Kidney (tissue), 14 donors: ENCODE measurements around the gene KCNT1. TPM values are rescaled to one million over a fixed set of nuclear protein-coding genes. Genes with fewer than 3 reads are reported as not detected.

Experiments
- DNase-seq, 5 donors: peaks; one replicate each; pipeline ENCODE4 v3.0.0-alpha.2; 2013 to 2020
- FAIRE-seq: peaks from 2 replicates; lab custom pipeline; 2012; peaks lifted over from hg19 to GRCh38; lab: Jason Lieb, UNC
- H3K27ac ChIP-seq, 2 donors: one replicate each; pipeline ENCODE4 v1.7.0; 2013; ENCODE audit warnings: low read depth in 2 of 2, low read length in 2 of 2, inconsistent platforms in 1 of 2
- H3K27me3 ChIP-seq: one replicate; pipeline ENCODE4 v1.7.1; 2013; ENCODE audit warnings: low read length, inconsistent platforms; ENCODE audit not compliant: control insufficient read depth, insufficient read depth
- H3K36me3 ChIP-seq, 3 donors: one replicate each; pipeline versions ENCODE4 v1.7.0 to v1.7.1; 2013; ENCODE audit warnings: low read length in 3 of 3, control low read depth in 1 of 3, inconsistent platforms in 1 of 3; ENCODE audit not compliant: insufficient read depth in 3 of 3, control insufficient read depth in 2 of 3
- H3K4me1 ChIP-seq, 3 donors: one replicate each; pipeline versions ENCODE4 v1.7.0 to v1.7.1; 2013; ENCODE audit warnings: low read length in 3 of 3, inconsistent platforms in 1 of 3, low read depth in 1 of 3; ENCODE audit not compliant: control insufficient read depth in 2 of 3, insufficient read depth in 2 of 3
- H3K4me3 ChIP-seq, 3 donors: one replicate each; pipeline versions ENCODE4 v1.7.0 to v1.8.1; 2013; ENCODE audit warnings: low read length in 3 of 3, control low read depth in 1 of 3, inconsistent platforms in 1 of 3
- H3K9ac ChIP-seq, 3 donors: one replicate each; pipeline versions ENCODE4 v1.7.0 to v1.7.1; 2013; ENCODE audit warnings: low read length in 3 of 3, control low read depth in 1 of 3, inconsistent platforms in 1 of 3
- H3K9me3 ChIP-seq, 3 donors: one replicate each; pipeline versions ENCODE4 v1.7.0 to v1.7.1; 2013; ENCODE audit warnings: low read length in 3 of 3, control low read depth in 1 of 3, inconsistent platforms in 1 of 3; ENCODE audit not compliant: control insufficient read depth in 2 of 3, insufficient read depth in 1 of 3
- intact Hi-C: fragments of 100-400 bp; cut with DNase I; formaldehyde crosslinking; loops from one replicate; pipeline ENCODE4 v1.11.1; 2022
- polyA plus RNA-seq: library from polyadenylated mRNA; stranded (reverse); fragments of 350-450 nt; fragmentation: Illumina TruSeq; extraction: RNeasy Lipid Tissue Mini Kit (QIAGEN cat#74804); gene quantifications from one replicate; pipeline ENCODE4 v1.2.3, GENCODE V29; 2014; ENCODE audit warnings: low read depth, low replicate concordance; ENCODE audit not compliant: insufficient read depth
- total RNA-seq: library from RNA; stranded (reverse); fragmentation: NEBNext Ultra II Directional; extraction: Animal tissue kit (Norgen Biotek cat#: 25700); gene quantifications from one replicate; pipeline ENCODE4 v1.2.1, GENCODE V29; 2021
- TF ChIP-seq, protein P1 (sequence below): IDR thresholded peaks from 3 replicates; pipeline ENCODE4 v1.5.1; 2012; ENCODE audit warnings: mild to moderate bottlenecking, moderate library complexity, borderline replicate concordance; ENCODE audit not compliant: insufficient read depth; ENCODE audit errors: extremely low read depth
- donor health status: control.
- donor health status: control.
- donor health status: control.
- donor health status: control.
- donor health status: control.
- donor health status: DM: yes; HTN: yes; CAD: no.
- donor health status: Normal renal cell carcinoma (clear cell type).

The KCNT1 gene
- total and polyA plus RNA-seq, 2 donors from 2014 or later: 0.15 TPM; not detected in 1

DNA sequence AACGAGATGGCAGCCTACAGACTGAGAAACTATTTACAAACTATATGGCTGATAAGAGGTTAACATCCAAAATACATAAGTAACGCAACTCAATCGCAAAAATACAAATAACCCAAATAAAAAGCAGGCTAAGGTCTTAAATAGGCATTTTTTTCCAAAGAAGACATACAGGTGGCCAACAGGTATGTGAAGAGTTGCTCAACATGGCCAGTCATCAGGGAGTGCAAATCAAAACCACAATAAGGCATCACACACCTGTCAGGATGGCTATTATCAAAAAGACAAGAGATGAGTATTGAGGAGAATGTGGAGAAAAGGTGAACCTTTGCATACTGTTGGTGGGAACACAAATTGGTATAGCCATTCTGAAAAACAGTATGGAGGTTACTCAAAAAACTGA is 131.9 kb downstream of the KCNT1 start:
- H3K4me1 ChIP-seq: no peaks in the 10 kb centered on the region
- H3K36me3 ChIP-seq: peaks cover 0 to 6% (median 0%) of the 10 kb centered on the region in 3 donors
- peaks cover under 1 to 4% (median 3%) of the 10 kb centered on the region in 3 donors for H3K9me3 ChIP-seq
- no peaks in the 10 kb centered on the region for H3K27me3 ChIP-seq
- TF ChIP-seq, protein P1, sequence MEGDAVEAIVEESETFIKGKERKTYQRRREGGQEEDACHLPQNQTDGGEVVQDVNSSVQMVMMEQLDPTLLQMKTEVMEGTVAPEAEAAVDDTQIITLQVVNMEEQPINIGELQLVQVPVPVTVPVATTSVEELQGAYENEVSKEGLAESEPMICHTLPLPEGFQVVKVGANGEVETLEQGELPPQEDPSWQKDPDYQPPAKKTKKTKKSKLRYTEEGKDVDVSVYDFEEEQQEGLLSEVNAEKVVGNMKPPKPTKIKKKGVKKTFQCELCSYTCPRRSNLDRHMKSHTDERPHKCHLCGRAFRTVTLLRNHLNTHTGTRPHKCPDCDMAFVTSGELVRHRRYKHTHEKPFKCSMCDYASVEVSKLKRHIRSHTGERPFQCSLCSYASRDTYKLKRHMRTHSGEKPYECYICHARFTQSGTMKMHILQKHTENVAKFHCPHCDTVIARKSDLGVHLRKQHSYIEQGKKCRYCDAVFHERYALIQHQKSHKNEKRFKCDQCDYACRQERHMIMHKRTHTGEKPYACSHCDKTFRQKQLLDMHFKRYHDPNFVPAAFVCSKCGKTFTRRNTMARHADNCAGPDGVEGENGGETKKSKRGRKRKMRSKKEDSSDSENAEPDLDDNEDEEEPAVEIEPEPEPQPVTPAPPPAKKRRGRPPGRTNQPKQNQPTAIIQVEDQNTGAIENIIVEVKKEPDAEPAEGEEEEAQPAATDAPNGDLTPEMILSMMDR: no peak
- intact Hi-C loops: no loop called here
- DNase-seq (no peak), FAIRE-seq (no peak)
- H3K9ac ChIP-seq: no peak overlapping the region
- H3K4me3 ChIP-seq: no peak overlapping the region
- no peak overlapping the region for H3K27ac ChIP-seq

DNA sequence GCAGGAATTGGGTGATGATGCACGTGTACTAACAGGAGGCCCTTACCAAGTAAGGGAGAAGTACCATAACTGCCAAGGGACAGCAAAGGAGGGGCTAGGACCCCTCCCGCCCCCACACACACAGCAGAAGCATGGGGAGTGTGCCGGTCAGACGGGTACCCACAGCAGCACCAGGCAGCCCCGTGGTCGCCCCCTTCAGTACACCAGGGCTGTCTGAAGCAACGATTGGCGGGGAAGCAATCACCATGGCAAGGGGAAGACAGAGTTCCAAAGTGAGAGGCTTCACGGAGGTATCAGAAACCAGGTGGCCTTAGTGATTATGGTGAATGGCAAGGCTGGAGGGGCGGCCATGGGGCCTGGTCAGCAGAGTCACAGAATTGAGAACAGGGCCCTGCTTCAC is 133.1 kb downstream of the KCNT1 start:
- Histone ChIP-seq H3K4me3 (no peak overlapping the region), H3K27ac (no peak overlapping the region), H3K36me3 (peaks cover 0 to 7% (median 0%) of the 10 kb centered on the region in 3 donors), H3K9ac (no peak overlapping the region), H3K9me3 (peaks cover 0 to 3% (median 0%) of the 10 kb centered on the region in 3 donors), H3K27me3 (no peaks in the 10 kb centered on the region), H3K4me1 (no peaks in the 10 kb centered on the region)
- DNase-seq: no peak
- FAIRE-seq: no peak
- intact Hi-C loops: no loop called here
- TF ChIP-seq, protein P1: no peak

DNA sequence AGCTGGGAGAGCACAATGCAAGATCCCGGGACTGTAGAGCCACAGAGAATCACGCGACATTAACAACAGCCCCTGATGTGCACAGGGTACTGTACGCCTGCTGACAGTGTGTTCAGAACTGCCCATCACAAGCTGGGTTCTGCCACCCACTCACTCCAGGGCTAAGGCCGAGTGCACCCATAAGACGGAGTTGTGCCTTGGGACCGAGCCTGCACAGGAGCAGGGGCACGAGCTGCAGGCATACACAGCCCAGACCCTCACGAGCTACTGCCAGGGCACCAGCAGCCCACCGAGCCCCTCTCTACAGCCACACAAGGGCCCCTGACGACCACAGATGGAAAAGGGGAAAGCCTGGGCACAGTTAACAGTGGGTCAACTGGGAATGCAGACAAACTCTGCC is 137.5 kb downstream of the KCNT1 start:
- H3K9me3 ChIP-seq: peaks cover 0 to 3% (median 0%) of the 10 kb centered on the region in 3 donors
- H3K4me3 ChIP-seq: no peak overlapping the region
- H3K9ac ChIP-seq: no peak overlapping the region
- TF ChIP-seq, protein P1: no peak
- no peak overlapping the region for H3K27ac ChIP-seq
- intact Hi-C loops: no loop called here
- DNase-seq (no peak), FAIRE-seq (no peak)
- H3K36me3 ChIP-seq: peaks cover 0 to 7% (median 0%) of the 10 kb centered on the region in 3 donors
- no peaks in the 10 kb centered on the region for H3K27me3 ChIP-seq
- H3K4me1 ChIP-seq: no peaks in the 10 kb centered on the region

DNA sequence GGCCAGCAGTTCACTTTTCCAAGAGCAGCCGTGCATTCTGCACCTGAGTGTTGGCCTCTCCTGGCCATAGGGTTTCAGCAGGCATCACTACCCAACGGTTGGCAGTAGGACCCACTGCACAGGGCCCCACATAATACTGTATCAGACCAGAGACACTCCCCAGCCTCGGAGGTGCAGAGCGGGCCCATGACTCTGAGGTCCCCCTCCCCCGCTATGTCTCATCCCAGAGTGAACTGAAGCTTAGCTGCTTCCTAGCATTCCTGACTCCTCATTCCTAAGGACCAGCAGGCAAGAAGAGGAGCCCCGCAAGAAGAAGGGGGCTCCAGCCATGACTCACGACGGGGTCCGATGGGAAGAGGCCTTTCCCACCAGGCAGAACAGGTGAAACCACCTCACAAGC is 138.1 kb downstream of the KCNT1 start:
- DNase-seq (no peak), FAIRE-seq (no peak)
- Histone ChIP-seq H3K27me3 (no peaks in the 10 kb centered on the region), H3K27ac (no peak overlapping the region), H3K9ac (no peak overlapping the region), H3K36me3 (peaks cover 0 to 7% (median 0%) of the 10 kb centered on the region in 3 donors), H3K4me3 (no peak overlapping the region), H3K4me1 (no peaks in the 10 kb centered on the region), H3K9me3 (peaks cover 0 to 3% (median 0%) of the 10 kb centered on the region in 3 donors)
- intact Hi-C loops: no loop called here
- TF ChIP-seq, protein P1: no peak
